Adrenal gland (tissue), 12 donors: Measurements from ENCODE around the gene PIGT. TPM values are rescaled to one million over a fixed set of nuclear protein-coding genes. Genes with fewer than 3 reads are reported as not detected.

Experiments used
- DNase-seq, 7 donors: peaks; one replicate each; pipeline ENCODE4 v3.0.0-alpha.2; 2019 to 2020
- H3K27ac ChIP-seq, 5 donors: fragments of 200-600 bp; sonication (generic) in 4 of 5; 1 replicate in 3 of 5; 2 replicates in 2 of 5; pipeline versions ENCODE4 v1.5.1 to v1.8.0; 2016 to 2020; ENCODE audit warnings: mild to moderate bottlenecking in 1 of 5
- H3K27me3 ChIP-seq: fragments of 200-600 bp; 2 replicates; pipeline ENCODE4 v1.8.0; 2021
- H3K36me3 ChIP-seq, 2 donors: fragments of 200-600 bp; replicated peaks in 1 of 2; 1 replicate in 1 of 2; 2 replicates in 1 of 2; pipeline versions ENCODE4 v1.5.1 to v1.8.0; 2018 to 2022
- H3K4me1 ChIP-seq, 2 donors: fragments of 200-600 bp; replicated peaks in 1 of 2; 1 replicate in 1 of 2; 2 replicates in 1 of 2; pipeline versions ENCODE4 v1.5.1 to v1.8.0; 2018 to 2021
- H3K4me3 ChIP-seq, 4 donors: fragments of 200-600 bp; sonication (generic) in 3 of 4; one replicate each; pipeline ENCODE4 v1.5.1; 2016 to 2018
- H3K9me3 ChIP-seq, 3 donors: fragments of 200-600 bp; sonication (generic) in 1 of 3; replicated peaks in 1 of 3; 1 replicate in 2 of 3; 2 replicates in 1 of 3; pipeline versions ENCODE4 v1.5.1 to v1.8.0; 2016 to 2021
- CTCF ChIP-seq, 6 experiments: fragments of 450-650 bp in 4 of 6; fragments of 200-600 bp in 2 of 6; sonication (generic) in 1 of 6; IDR thresholded peaks; 1 replicate in 5 of 6; 2 replicates in 1 of 6; pipeline versions ENCODE4 v1.5.1 to v1.8.0; 2016 to 2021; ENCODE audit warnings: antibody characterized with exemption in 6 of 6, mild to moderate bottlenecking in 2 of 6, moderate library complexity in 1 of 6
- POLR2A ChIP-seq, 2 donors: fragments of 450-650 bp; IDR thresholded peaks; one replicate each; pipeline ENCODE4 v1.6.1; 2017; ENCODE audit warnings: antibody characterized with exemption in 2 of 2, mild to moderate bottlenecking in 2 of 2, moderate library complexity in 1 of 2
- WGBS, 4 donors: extraction: QIAGEN DNeasy Blood & Tissue Kit in 2 of 4; methylation state at CpG; one replicate each; pipeline versions ENCODE4 v1.1.5 to v1.1.7; 2013 to 2017; 5-methylcytosine and 5-hydroxymethylcytosine counted together
- intact Hi-C, 2 donors: fragments of 100-400 bp; cut with DNase I; formaldehyde crosslinking; loops; one replicate each; pipeline versions ENCODE4 v1.14.1 to v1.15.0; 2022 to 2023
- polyA plus RNA-seq, 3 donors: library from polyadenylated mRNA; stranded (reverse); fragments of 200-250 nt in 2 of 3; fragments of 350-450 nt in 1 of 3; fragmentation: Illumina TruSeq in 1 of 3; extraction: RNeasy Lipid Tissue Mini Kit (QIAGEN cat#74804) in 1 of 3; gene quantifications; one replicate each; pipeline ENCODE4 v1.2.3, GENCODE V29; 2013 to 2014
- total RNA-seq, 9 donors: library from RNA; depleted of rRNA in 4 of 9; stranded (reverse); fragments of >200 nt in 4 of 9; fragments of 120-200 nt in 1 of 9; fragmentation: NEBNext Ultra II Directional in 1 of 9; extraction: Animal tissue kit (Norgen Biotek cat#: 25700) in 1 of 9; gene quantifications; one replicate each; pipeline versions ENCODE4 v1.1.0 to v1.2.4, GENCODE V29; 2013 to 2023
- donor health status: healthy with polysubstance abuse.
- donor health status: Bipolar disorder and iron deficiency.
- donor health status: DM: yes; HTN: yes; CAD: no.
- donor health status: DM: no; HTN: no; CAD: no.
- donor health status: DM: no; HTN: no; CAD: no.
- donor health status: DM: yes; HTN: yes; CAD: no.

PIGT gene
- total and polyA plus RNA-seq, 12 donors, result 45.2 to 202 (median 109) TPM

GRCh38 chr20:45462711-45463509 is 47.0 kb downstream of the PIGT start:
- Histone ChIP-seq H3K27me3 (peaks cover 6% of the 10 kb centered on the region), H3K9me3 (no peaks in the 10 kb centered on the region), H3K4me3 (no peak overlapping the region), H3K4me1 (no peaks in the 10 kb centered on the region), H3K27ac (no peak overlapping the region), H3K36me3 (no peaks in the 10 kb centered on the region)
- DNase-seq, result no peak
- intact Hi-C loops, result no loop called here
- WGBS, 4 donors, result 69 to 87% (median 81%) methylated on average over 6 of the region's 6 CpGs
- no peak for TF ChIP-seq CTCF (IDR thresholded peaks at IDR 0.05)

GRCh38 chr20:45463709-45464108 is 47.8 kb downstream of the PIGT start:
- Histone ChIP-seq H3K36me3 (no peaks in the 10 kb centered on the region), H3K9me3 (no peaks in the 10 kb centered on the region), H3K4me3 (no peak overlapping the region), H3K27me3 (peaks cover 6% of the 10 kb centered on the region), H3K4me1 (no peaks in the 10 kb centered on the region), H3K27ac (no peak overlapping the region)
- 44 to 70% (median 58%) methylated on average over 4 of the region's 4 CpGs for WGBS, 4 donors
- intact Hi-C loops, result no loop called here
- no peak for DNase-seq
- no peak for TF ChIP-seq POLR2A (IDR thresholded peaks at IDR 0.05)
- no peak for TF ChIP-seq CTCF (IDR thresholded peaks at IDR 0.05)

DNA sequence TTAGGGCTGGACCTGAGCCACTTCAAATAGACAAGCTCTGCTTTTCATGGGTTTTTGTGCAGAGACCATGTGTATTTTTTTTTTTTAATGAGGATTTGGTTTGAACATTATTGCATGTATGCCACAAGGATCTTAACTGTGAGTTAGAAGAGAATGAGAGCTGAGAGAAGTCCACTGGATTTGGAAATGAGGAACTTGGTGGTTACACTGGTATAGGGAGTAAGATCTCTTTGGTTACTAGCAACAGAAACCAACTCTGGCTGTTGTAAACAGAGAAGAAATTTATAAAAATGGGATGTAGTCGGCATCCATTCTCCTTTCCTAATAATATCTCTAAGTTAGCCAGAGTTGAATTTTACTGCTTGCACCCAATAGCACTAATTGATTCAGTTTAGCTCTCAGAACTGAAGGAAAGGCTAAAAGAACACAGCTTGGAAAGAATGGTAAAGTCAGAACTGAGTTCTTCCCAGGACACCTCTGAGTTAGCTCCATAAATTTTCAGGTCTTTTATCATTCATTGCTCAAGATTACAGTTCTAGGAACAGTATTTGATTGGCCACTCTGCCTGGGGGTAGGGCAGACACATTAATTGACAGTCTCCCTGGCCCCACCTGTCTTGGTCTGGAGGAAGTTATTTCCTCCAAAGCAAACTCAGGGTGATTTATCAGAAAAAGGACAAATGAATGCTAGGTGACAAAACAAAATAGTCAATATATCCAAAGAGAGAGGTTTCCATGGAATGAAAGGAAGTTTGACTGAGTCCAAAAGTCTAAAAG is 49.7 kb downstream of the PIGT start:
- DNase-seq, result no peak
- H3K9me3 ChIP-seq, result no peaks in the 10 kb centered on the region
- intact Hi-C loops, result no loop called here
- H3K4me1 ChIP-seq, result peaks cover 4 to 12% of the 10 kb centered on the region in 2 donors
- no peak overlapping the region for H3K4me3 ChIP-seq
- TF ChIP-seq CTCF (IDR thresholded peaks at IDR 0.05) (no peak), POLR2A (IDR thresholded peaks at IDR 0.05) (no peak)
- peaks cover 26% of the 10 kb centered on the region for H3K27me3 ChIP-seq
- H3K36me3 ChIP-seq, result no peaks in the 10 kb centered on the region
- no peak overlapping the region for H3K27ac ChIP-seq
- WGBS, 4 donors, result 41 to 71% (median 44%) methylated on average over 1 of the region's 1 CpG

GRCh38 chr20:45467172-45467571 is 51.2 kb downstream of the PIGT start:
- H3K27me3 ChIP-seq, result peaks cover 38% of the 10 kb centered on the region
- H3K36me3 ChIP-seq, result no peaks in the 10 kb centered on the region
- 68 to 84% (median 78%) methylated on average over 3 to 6 of the region's 6 CpGs for WGBS, 4 donors
- no peak for DNase-seq
- no peaks in the 10 kb centered on the region for H3K9me3 ChIP-seq
- H3K4me3 ChIP-seq, result no peak overlapping the region
- peaks cover 4 to 15% of the 10 kb centered on the region in 2 donors for H3K4me1 ChIP-seq
- intact Hi-C loops, result no loop called here
- no peak overlapping the region for H3K27ac ChIP-seq
- TF ChIP-seq POLR2A (IDR thresholded peaks at IDR 0.05) (no peak), CTCF (IDR thresholded peaks at IDR 0.05) (no peak)
